HCT116 (cell line): ENCODE results near the gene WDR59. TPM values are rescaled to one million over a fixed set of nuclear protein-coding genes. Genes with fewer than 3 reads are reported as not detected.

ENCODE experiments used
- ATAC-seq: fragments of 200-7000 bp; cut with Tn5 transposase; 2 replicates; pipeline ENCODE4 v1.9.1; 2020; ENCODE audit warnings: mild to moderate bottlenecking, moderate library complexity
- BruUV-seq: library from RNA; stranded (reverse); fragments of 400-500 nt; replicated peaks from 2 replicates; lab custom pipeline; 2021; lab: Mats Ljungman, UMichigan
- CTCF ChIA-PET: fragments of 300-600 bp; sonication (Branson Sonifier 250); formaldehyde crosslinking; loops from one replicate; lab custom pipeline; 2021; ENCODE audit warnings: antibody characterized with exemption; lab: Charles Lee
- POLR2A ChIA-PET: fragments of 300-600, 350-600 bp; sonication (Branson Sonifier 250); formaldehyde crosslinking; loops from one replicate; lab custom pipeline; 2021; ENCODE audit warnings: antibody characterized with exemption; lab: Charles Lee
- RAD21 ChIA-PET, 2 experiments: fragments of 300-600 bp; sonication (Branson Sonifier 250); formaldehyde crosslinking; loops; one replicate each; lab custom pipeline; 2023; ENCODE audit warnings: low total read pairs in 2 of 2; ENCODE audit not compliant: uncharacterized antibody in 2 of 2, unreplicated experiment in 2 of 2, low non-redundant PET in 1 of 2; lab: Charles Lee
- DNase-seq: peaks from one replicate; pipeline ENCODE4 v3.0.0-alpha.2; 2010; ENCODE audit warnings: low read depth, low spot score
- H2AFZ ChIP-seq: fragments of 200-600 bp; shearing (Covaris generic), sonication (generic); 2 replicates; pipeline ENCODE4 v1.6.1; 2017; ENCODE audit warnings: low read depth, mixed run types, mixed read lengths, antibody characterized with exemption, low read length; ENCODE audit not compliant: poor library complexity, severe bottlenecking
- H3K27ac ChIP-seq: 2 replicates; pipeline ENCODE4 v1.5.1; 2012; ENCODE audit warnings: low read depth, low read length
- H3K27me3 ChIP-seq: fragments of 200-600 bp; sonication (generic); 2 replicates; pipeline ENCODE4 v1.6.1; 2016; ENCODE audit warnings: mixed run types, low read length, mixed read lengths; ENCODE audit not compliant: insufficient read depth
- H3K36me3 ChIP-seq, 2 experiments: fragments of 200-500 bp in 1 of 2; fragments of 200-600 bp in 1 of 2; sonication (Bioruptor generic) in 1 of 2; sonication (generic) in 1 of 2; 2 replicates each; pipeline versions ENCODE4 v1.5.1 to v1.6.1; 2014 to 2016; ENCODE audit warnings: low read length in 2 of 2, inconsistent platforms in 1 of 2, mixed read lengths in 1 of 2, mixed run types in 1 of 2; ENCODE audit not compliant: insufficient read depth in 2 of 2, control insufficient read depth in 1 of 2
- H3K4me1 ChIP-seq, 2 experiments: fragments of 200-600 bp in 1 of 2; sonication (generic) in 1 of 2; 2 replicates each; pipeline versions ENCODE4 v1.5.1 to v1.6.1; 2012 to 2017; ENCODE audit warnings: low read length in 2 of 2, inconsistent platforms in 1 of 2, mild to moderate bottlenecking in 1 of 2, mixed read lengths in 1 of 2, mixed run types in 1 of 2, moderate library complexity in 1 of 2; ENCODE audit not compliant: insufficient read depth in 2 of 2, control insufficient read depth in 1 of 2
- H3K4me2 ChIP-seq: fragments of 200-600 bp; sonication (generic); 2 replicates; pipeline ENCODE4 v1.6.1; 2017; ENCODE audit warnings: mixed run types, low read length, mixed read lengths
- H3K4me3 ChIP-seq, 2 experiments: fragments of 200-600 bp in 1 of 2; sonication (generic) in 1 of 2; replicated peaks in 1 of 2; 2 replicates each; pipeline ENCODE4 v1.5.1; 2011 to 2016; ENCODE audit warnings: low read length in 2 of 2, control low read depth in 1 of 2, low read depth in 1 of 2, mild to moderate bottlenecking in 1 of 2, mixed read lengths in 1 of 2, mixed run types in 1 of 2
- H3K79me2 ChIP-seq: fragments of 200-600 bp; sonication (generic); 2 replicates; pipeline ENCODE4 v1.6.1; 2017; ENCODE audit warnings: mild to moderate bottlenecking, mixed run types, low read length, moderate library complexity, mixed read lengths; ENCODE audit not compliant: insufficient read depth
- H3K9ac ChIP-seq: fragments of 200-600 bp; sonication (generic); 2 replicates; pipeline ENCODE4 v1.6.1; 2016; ENCODE audit warnings: low read length, mixed read lengths
- H3K9me2 ChIP-seq: fragments of 200-600 bp; sonication (generic), shearing (Covaris generic); 2 replicates; pipeline ENCODE4 v1.6.1; 2017; ENCODE audit warnings: mixed run types, mild to moderate bottlenecking, moderate library complexity; ENCODE audit not compliant: insufficient read depth
- H3K9me3 ChIP-seq, 2 experiments: fragments of 200-500 bp in 1 of 2; fragments of 200-600 bp in 1 of 2; sonication (Bioruptor generic) in 1 of 2; sonication (generic) in 1 of 2; 2 replicates each; pipeline ENCODE4 v1.6.1; 2014 to 2017; ENCODE audit warnings: low read length in 2 of 2, mixed read lengths in 2 of 2, inconsistent platforms in 1 of 2, low read depth in 1 of 2, mild to moderate bottlenecking in 1 of 2, mixed run types in 1 of 2, moderate library complexity in 1 of 2; ENCODE audit not compliant: control insufficient read depth in 1 of 2, insufficient read depth in 1 of 2
- H4K20me1 ChIP-seq: fragments of 200-600 bp; sonication (generic), shearing (Covaris generic); 2 replicates; pipeline ENCODE4 v1.6.1; 2017; ENCODE audit warnings: mixed run types, mild to moderate bottlenecking, moderate library complexity; ENCODE audit not compliant: insufficient read depth
- CBX3 ChIP-seq: IDR thresholded peaks from 2 replicates; pipeline ENCODE4 v1.6.1; 2012; ENCODE audit warnings: low read depth
- EGR1 ChIP-seq: IDR thresholded peaks from 2 replicates; pipeline ENCODE4 v1.6.1; 2012; ENCODE audit warnings: low read depth
- ELF1 ChIP-seq: IDR thresholded peaks from 2 replicates; pipeline ENCODE4 v1.6.1; 2012; ENCODE audit warnings: low read depth, borderline replicate concordance
- EZH2 ChIP-seq: fragments of 200-600 bp; sonication (generic); IDR thresholded peaks from 2 replicates; pipeline ENCODE4 v1.6.1; 2017; ENCODE audit warnings: antibody characterized with exemption, mixed run types
- JUND ChIP-seq: IDR thresholded peaks from 2 replicates; pipeline ENCODE4 v1.6.1; 2012
- REST ChIP-seq: IDR thresholded peaks from 2 replicates; pipeline ENCODE4 v1.6.1; 2012; ENCODE audit warnings: low read depth
- SIN3A ChIP-seq: IDR thresholded peaks from 2 replicates; pipeline ENCODE4 v1.6.1; 2012; ENCODE audit warnings: low read depth
- SP1 ChIP-seq: IDR thresholded peaks from 2 replicates; pipeline ENCODE4 v1.6.1; 2012; ENCODE audit warnings: low read depth
- YY1 ChIP-seq: IDR thresholded peaks from 2 replicates; pipeline ENCODE4 v1.6.1; 2011; ENCODE audit warnings: low read length, low read depth, moderate library complexity, mild to moderate bottlenecking; ENCODE audit not compliant: insufficient replicate concordance; ENCODE audit errors: extremely low read depth
- intact Hi-C: fragments of 100-400 bp; cut with micrococcal nuclease; formaldehyde crosslinking; loops from 2 replicates; pipeline ENCODE4 v1.10.0; 2022
- total RNA-seq: library from RNA; stranded (reverse); gene quantifications from one replicate; pipeline ENCODE4 v1.2.1, GENCODE V29; 2021; ENCODE audit not compliant: unreplicated experiment

Gene WDR59
- total RNA-seq, 1 experiment from 2014 or later, result 96.9 TPM

DNA sequence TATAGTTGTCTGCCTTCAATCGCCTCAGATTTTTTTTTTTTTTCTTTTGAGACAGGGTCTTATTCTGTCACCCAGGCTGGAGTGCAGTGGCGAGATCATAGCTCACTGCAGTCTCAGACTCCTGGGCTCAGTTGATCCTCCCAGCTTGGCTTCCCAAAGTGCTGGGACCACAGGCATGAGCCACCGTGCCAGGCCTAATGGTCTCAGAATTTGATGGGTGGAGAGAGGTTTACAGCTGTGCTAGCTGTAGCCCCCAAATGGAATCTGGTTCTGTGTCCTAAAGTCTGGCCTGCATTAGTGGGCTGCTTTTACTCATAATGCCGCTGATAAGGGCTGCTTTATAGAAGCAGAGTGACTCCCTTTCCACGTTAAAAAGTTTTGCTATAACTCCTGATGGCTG lies 19.0 kb upstream of the WDR59 start:
- no peak for ATAC-seq
- RAD21 ChIA-PET, result no interaction called here
- CTCF ChIA-PET, result no interaction called here

More for the DNA sequence above, 19.0 kb upstream of the WDR59 start:
- no TSS peak for BruUV-seq
- intact Hi-C loops, result no loop called here
- POLR2A ChIA-PET, result no interaction called here
- peaks cover 29 to 46% of the 10 kb centered on the region in 2 experiments for H3K4me1 ChIP-seq
- H2AFZ ChIP-seq, result no peak overlapping the region
- peak overlapping the region; percentile 40; the same call in 1 of the 2 replicates for H3K4me2 ChIP-seq
- H3K27me3 ChIP-seq, result no peaks in the 10 kb centered on the region
- TF ChIP-seq SIN3A (no peak), REST (no peak), SP1 (no peak), EZH2 (no peak), CBX3 (no peak), ELF1 (no peak), YY1 (no peak), EGR1 (no peak), JUND (no peak)
- DNase-seq, result no peak
- peaks cover 95% of the 10 kb centered on the region for H3K79me2 ChIP-seq
- no peaks in the 10 kb centered on the region for H3K9me2 ChIP-seq
- no peak overlapping the region for H3K9ac ChIP-seq
- H4K20me1 ChIP-seq, result peaks cover 4% of the 10 kb centered on the region; the same call in 1 of the 2 replicates
- no peaks in the 10 kb centered on the region for H3K9me3 ChIP-seq
- no peak overlapping the region for H3K27ac ChIP-seq
- no peak overlapping the region for H3K4me3 ChIP-seq
- H3K36me3 ChIP-seq, result 0 out of 4 replicates have a peak, but pooled peaks cover 0 to 7% of the 10 kb centered on the region in 2 experiments
